Skeletal muscle tissue (tissue), 4 donors: ENCODE data around the gene IPP. TPM values are rescaled to one million over a fixed set of nuclear protein-coding genes. Genes with fewer than 3 reads are reported as not detected.

Experiments used
- H3K27ac ChIP-seq: one replicate; pipeline ENCODE4 v1.7.0; 2013; ENCODE audit warnings: mild to moderate bottlenecking, low read depth, low read length, inconsistent platforms
- H3K27me3 ChIP-seq, 3 donors: one replicate each; pipeline ENCODE4 v1.7.0; 2013; ENCODE audit warnings: low read length in 3 of 3; ENCODE audit not compliant: control insufficient read depth in 3 of 3, insufficient read depth in 3 of 3
- H3K36me3 ChIP-seq, 3 donors: one replicate each; pipeline ENCODE4 v1.7.0; 2013; ENCODE audit warnings: low read length in 3 of 3; ENCODE audit not compliant: control insufficient read depth in 3 of 3, insufficient read depth in 3 of 3
- H3K4me1 ChIP-seq, 3 donors: one replicate each; pipeline ENCODE4 v1.7.0; 2013; ENCODE audit warnings: low read length in 3 of 3, mild to moderate bottlenecking in 3 of 3; ENCODE audit not compliant: control insufficient read depth in 3 of 3, insufficient read depth in 3 of 3
- H3K4me3 ChIP-seq, 3 donors: one replicate each; pipeline ENCODE4 v1.7.0; 2013; ENCODE audit warnings: low read length in 3 of 3
- H3K9ac ChIP-seq, 3 donors: one replicate each; pipeline ENCODE4 v1.7.0; 2013; ENCODE audit warnings: low read length in 3 of 3, mild to moderate bottlenecking in 3 of 3, moderate library complexity in 2 of 3, low read depth in 1 of 3
- H3K9me3 ChIP-seq, 3 donors: one replicate each; pipeline ENCODE4 v1.7.0; 2013; ENCODE audit warnings: low read length in 3 of 3; ENCODE audit not compliant: control insufficient read depth in 3 of 3
- total RNA-seq: library from RNA; depleted of rRNA; stranded (reverse); fragments of >200 nt; gene quantifications from one replicate; pipeline ENCODE4 v1.2.3, GENCODE V29; 2014
- donor health status: Osteomylitis.

The IPP gene
- total RNA-seq, 1 donor from 2014 or later = 15.1 TPM

- H3K9ac ChIP-seq = no peak overlapping the region
- no peak overlapping the region for H3K4me3 ChIP-seq
Measured at GRCh38 chr1:45669859-45670655, 80.4 kb downstream of the IPP start.

GRCh38 chr1:45669379-45669778 is 81.1 kb downstream of the IPP start:
- Histone ChIP-seq H3K36me3 (peaks cover 0 to 3% (median 0%) of the 10 kb centered on the region in 3 donors), H3K27me3 (no peaks in the 10 kb centered on the region), H3K9me3 (no peaks in the 10 kb centered on the region), H3K27ac (peak overlapping the region; percentile 20), H3K9ac (peak overlapping the region in 1 of 3 donors; percentile 30), H3K4me3 (no peak overlapping the region), H3K4me1 (peaks cover 34 to 45% (median 37%) of the 10 kb centered on the region in 3 donors)

More at GRCh38 chr1:45669859-45670655, 80.4 kb downstream of the IPP start:
- Histone ChIP-seq H3K27ac (peak overlapping the region; percentile 20), H3K27me3 (no peaks in the 10 kb centered on the region), H3K9me3 (no peaks in the 10 kb centered on the region), H3K36me3 (peaks cover 0 to 3% (median 0%) of the 10 kb centered on the region in 3 donors), H3K4me1 (peaks cover 38 to 51% (median 41%) of the 10 kb centered on the region in 3 donors)

GRCh38 chr1:45668526-45668925 is 81.9 kb downstream of the IPP start:
- Histone ChIP-seq H3K9me3 (no peaks in the 10 kb centered on the region), H3K4me1 (peaks cover 26 to 38% (median 29%) of the 10 kb centered on the region in 3 donors), H3K4me3 (no peak overlapping the region), H3K9ac (no peak overlapping the region), H3K27me3 (no peaks in the 10 kb centered on the region), H3K36me3 (peaks cover 0 to 3% (median 0%) of the 10 kb centered on the region in 3 donors), H3K27ac (no peak overlapping the region)

GRCh38 chr1:45667321-45668111 is 82.9 kb downstream of the IPP start:
- Histone ChIP-seq H3K4me3 (no peak overlapping the region), H3K27ac (no peak overlapping the region), H3K27me3 (no peaks in the 10 kb centered on the region), H3K9ac (no peak overlapping the region), H3K9me3 (no peaks in the 10 kb centered on the region), H3K4me1 (peaks cover 24 to 32% (median 26%) of the 10 kb centered on the region in 3 donors), H3K36me3 (peaks cover 0 to 3% (median 0%) of the 10 kb centered on the region in 3 donors)

GRCh38 chr1:45666836-45667235 is 83.6 kb downstream of the IPP start:
- Histone ChIP-seq H3K27me3 (no peaks in the 10 kb centered on the region), H3K36me3 (peaks cover 0 to 3% (median 0%) of the 10 kb centered on the region in 3 donors), H3K4me3 (no peak overlapping the region), H3K9ac (no peak overlapping the region), H3K9me3 (no peaks in the 10 kb centered on the region), H3K27ac (no peak overlapping the region), H3K4me1 (peaks cover 24 to 36% (median 26%) of the 10 kb centered on the region in 3 donors)

GRCh38 chr1:45660336-45660735 is 90.1 kb downstream of the IPP start:
- no peak overlapping the region for H3K9ac ChIP-seq
- no peak overlapping the region for H3K4me3 ChIP-seq
- H3K36me3 ChIP-seq = peaks cover 32 to 45% (median 41%) of the 10 kb centered on the region in 3 donors
- no peaks in the 10 kb centered on the region for H3K27me3 ChIP-seq
- no peak overlapping the region for H3K27ac ChIP-seq
- H3K4me1 ChIP-seq = peaks cover 0 to 6% (median 6%) of the 10 kb centered on the region in 3 donors
- no peaks in the 10 kb centered on the region for H3K9me3 ChIP-seq

GRCh38 chr1:45659222-45659621 is 91.2 kb downstream of the IPP start:
- Histone ChIP-seq H3K27me3 (no peaks in the 10 kb centered on the region), H3K27ac (no peak overlapping the region), H3K9ac (no peak overlapping the region), H3K9me3 (no peaks in the 10 kb centered on the region), H3K4me3 (no peak overlapping the region), H3K36me3 (peaks cover 42 to 57% (median 52%) of the 10 kb centered on the region in 3 donors), H3K4me1 (peaks cover 0 to 6% (median 6%) of the 10 kb centered on the region in 3 donors)

GRCh38 chr1:45658171-45658570 is 92.3 kb downstream of the IPP start:
- H3K4me1 ChIP-seq = peaks cover 0 to 6% (median 6%) of the 10 kb centered on the region in 3 donors
- no peak overlapping the region for H3K9ac ChIP-seq
- H3K36me3 ChIP-seq = peaks cover 42 to 65% (median 56%) of the 10 kb centered on the region in 3 donors
- no peaks in the 10 kb centered on the region for H3K9me3 ChIP-seq
- no peak overlapping the region for H3K27ac ChIP-seq
- H3K27me3 ChIP-seq = no peaks in the 10 kb centered on the region
- no peak overlapping the region for H3K4me3 ChIP-seq

- no peaks in the 10 kb centered on the region for H3K27me3 ChIP-seq
- peaks cover 0 to 6% (median 0%) of the 10 kb centered on the region in 3 donors for H3K4me1 ChIP-seq
- H3K4me3 ChIP-seq = no peak overlapping the region
- H3K9me3 ChIP-seq = no peaks in the 10 kb centered on the region
- H3K36me3 ChIP-seq = peaks cover 42 to 71% (median 63%) of the 10 kb centered on the region in 3 donors
- H3K9ac ChIP-seq = no peak overlapping the region
- no peak overlapping the region for H3K27ac ChIP-seq
Measured at GRCh38 chr1:45656573-45657226, 93.8 kb downstream of the IPP start.
